ACHN (cell line): ENCODE results near the gene MAP2K6.
A peak's percentile ranks its signal among the peaks of the same experiment; 100 is the strongest.

Source experiments
- DNase-seq: peaks from one replicate; pipeline ENCODE4 v3.0.0-alpha.2; 2015
- in situ Hi-C: cut with HindIII; loops from 2 replicates; pipeline ENCODE4 v1.10.0; 2017; ENCODE audit warnings: low sequenced_read_pairs, low pct_ligation_motif_present, low pct_unique_long_range_greater_than_20kb

Gene MAP2K6

DNA sequence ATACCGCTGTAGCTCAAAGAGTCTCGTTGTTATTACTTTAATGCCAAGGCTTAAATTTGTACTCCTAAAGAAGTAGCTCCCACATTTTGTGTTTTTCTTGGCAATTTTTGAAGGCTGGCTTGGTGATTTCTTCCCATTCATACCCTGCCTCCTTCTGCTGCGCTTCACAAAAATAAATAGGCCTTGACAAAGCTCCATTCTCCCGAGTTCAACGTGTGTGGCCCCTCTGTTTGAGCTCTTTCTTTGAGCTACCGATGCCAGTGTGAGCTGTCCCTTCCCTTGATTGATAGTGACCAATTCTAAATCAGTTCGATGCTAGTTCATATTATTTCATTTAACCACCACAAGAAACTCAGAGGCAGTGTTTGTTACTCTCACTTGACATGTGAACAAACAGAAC, 96.8 kb downstream of the MAP2K6 start:
- in situ Hi-C loops: no loop called here
- no peak for DNase-seq

GRCh38 chr17:69512946-69513345, 98.4 kb downstream of the MAP2K6 start:
- in situ Hi-C loops: no loop called here
- no peak for DNase-seq

DNA sequence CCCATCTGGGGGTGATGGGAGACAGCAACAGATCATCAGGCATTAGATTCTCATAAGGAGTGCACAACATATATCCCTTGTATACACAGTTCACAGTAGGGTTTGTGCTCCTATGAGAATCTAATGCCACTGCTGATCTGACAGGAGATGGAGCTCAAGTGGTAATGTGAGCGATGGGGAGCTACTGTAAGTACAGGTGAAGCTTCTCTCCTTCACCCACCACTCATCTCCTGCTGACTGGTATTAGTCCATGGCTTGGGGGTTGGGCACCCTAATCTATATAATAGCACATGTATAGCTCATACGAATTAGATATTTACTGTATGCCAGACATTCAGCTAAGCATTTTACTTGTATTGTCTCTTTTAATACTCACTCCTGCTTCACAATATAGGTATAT, 101.7 kb downstream of the MAP2K6 start:
- in situ Hi-C loops: no loop called here
- no peak for DNase-seq

DNA sequence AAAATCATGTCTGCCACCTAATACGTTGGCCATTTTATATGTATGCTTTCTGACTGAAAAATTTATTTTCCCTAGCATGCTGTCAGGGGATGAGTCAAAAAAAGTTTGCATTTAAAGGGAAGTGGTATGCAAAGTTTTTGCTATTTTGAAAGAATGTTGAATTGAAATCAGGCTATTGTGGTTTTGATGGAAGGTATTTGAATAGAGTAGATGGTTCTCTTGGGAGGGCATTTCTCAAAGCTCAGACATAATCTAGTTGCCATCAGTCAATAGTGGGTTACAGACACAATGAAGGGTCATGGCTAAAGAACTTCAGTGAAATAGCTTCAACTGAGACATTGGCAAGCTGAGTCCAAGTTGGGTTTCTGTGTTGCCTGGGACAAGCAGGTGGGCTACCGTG, 102.4 kb downstream of the MAP2K6 start:
- no peak for DNase-seq
- in situ Hi-C loops: no loop called here

DNA sequence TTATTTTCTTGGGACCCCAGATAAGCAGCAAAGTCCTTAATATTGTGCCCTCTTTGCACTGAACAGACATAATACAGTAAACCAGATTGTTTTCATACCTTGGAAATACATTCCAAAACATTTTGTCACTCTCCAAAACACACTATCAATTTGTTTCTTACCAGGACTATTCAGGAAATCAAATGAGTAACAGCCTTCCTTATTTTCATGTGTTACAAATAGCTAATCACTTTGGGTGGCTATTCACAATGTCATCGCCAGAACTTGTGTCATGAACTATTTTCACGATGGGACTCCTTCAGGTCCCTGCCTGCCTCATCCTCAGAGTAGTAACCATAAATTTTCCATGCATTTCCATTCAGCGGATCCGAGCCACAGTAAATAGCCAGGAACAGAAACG, 104.5 kb downstream of the MAP2K6 start:
- no peak for DNase-seq
- in situ Hi-C loops: no loop called here

- peak; percentile 62 for DNase-seq
- in situ Hi-C loops: no loop called here
Measured at GRCh38 chr17:69523244-69523861, 108.9 kb downstream of the MAP2K6 start.

GRCh38 chr17:69524854-69525253, 110.4 kb downstream of the MAP2K6 start:
- DNase-seq: peak; percentile 12
- in situ Hi-C loops: no loop called here

DNA sequence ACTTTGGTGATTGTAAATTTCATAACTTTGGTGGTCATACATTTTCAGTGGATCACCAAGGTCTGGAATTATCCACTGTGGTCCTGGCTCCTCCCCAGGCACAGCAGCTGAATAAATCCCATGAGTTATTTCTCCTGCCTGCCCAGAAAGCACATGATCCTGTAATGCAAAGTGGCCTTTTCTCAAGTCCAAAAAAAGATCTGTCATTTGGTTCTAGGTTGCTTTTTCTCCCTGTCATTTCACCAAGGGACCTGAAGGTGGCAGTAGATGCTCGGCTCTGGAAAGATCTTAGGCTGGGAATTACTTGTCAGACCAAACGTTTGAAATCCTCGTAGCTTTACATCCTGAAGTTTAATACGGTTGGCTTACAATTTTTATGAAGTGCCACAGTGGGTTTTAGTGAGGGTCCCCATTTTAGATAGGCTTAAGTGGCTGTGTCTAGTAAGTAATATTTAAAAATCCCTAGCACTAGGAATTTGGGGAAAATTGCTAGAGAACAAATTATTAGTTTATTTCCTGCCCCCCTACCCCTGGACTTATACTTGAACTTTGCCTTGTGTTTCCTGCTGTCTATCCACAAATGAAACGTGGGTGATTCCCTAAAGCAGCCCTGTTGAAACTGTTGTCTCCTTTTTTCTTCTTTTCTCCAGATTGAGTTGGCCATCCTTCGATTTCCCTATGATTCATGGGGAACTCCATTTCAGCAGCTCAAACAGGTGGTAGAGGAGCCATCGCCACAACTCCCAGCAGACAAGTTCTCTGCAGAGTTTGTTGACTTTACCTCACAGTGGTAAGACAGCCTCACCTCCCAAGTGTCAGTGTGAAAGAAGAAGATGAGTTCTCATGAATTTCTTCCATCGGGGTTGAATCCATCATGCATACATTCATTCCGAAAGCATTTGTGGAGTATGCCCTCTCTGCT, 111.7 kb downstream of the MAP2K6 start:
- in situ Hi-C loops: no loop called here
- DNase-seq: peak; percentile 66

- DNase-seq: no peak
- in situ Hi-C loops: no loop called here
Measured at GRCh38 chr17:69528035-69528434, 113.5 kb downstream of the MAP2K6 start.

DNA sequence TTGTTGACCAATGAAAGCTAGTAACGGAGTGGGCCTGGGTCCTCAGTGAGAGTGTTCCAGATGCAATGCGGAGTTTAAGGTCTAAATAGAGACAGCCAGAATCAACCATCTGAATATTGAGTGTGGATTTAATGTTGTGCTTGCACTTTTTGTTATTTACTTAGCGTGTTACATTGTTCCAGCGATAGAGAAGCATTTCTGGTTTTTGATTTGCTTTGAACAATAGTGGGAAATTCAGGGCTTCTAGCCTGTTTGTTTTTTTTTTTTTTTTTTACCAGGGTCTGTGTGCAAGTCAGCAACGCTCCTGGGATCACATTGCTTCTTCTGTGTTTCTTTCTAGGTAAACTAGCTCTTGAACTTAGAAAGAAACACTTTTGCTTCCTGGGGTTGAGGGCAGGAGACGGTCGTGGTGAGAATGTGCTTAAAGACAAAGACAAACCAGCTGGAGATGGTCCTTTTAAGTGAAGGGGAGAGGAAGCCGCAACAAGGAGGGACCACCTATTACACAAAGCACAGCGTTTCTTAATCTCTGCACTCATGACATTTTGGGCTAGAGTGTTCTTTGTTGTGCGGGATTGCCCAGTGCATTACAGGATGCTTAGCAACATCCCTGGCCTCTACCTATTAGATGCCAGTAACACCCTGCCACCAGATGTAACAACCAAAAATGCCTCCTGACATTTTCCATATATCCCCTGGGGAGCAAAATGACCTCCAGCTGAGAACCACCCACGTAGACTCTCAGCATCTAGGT, 119.2 kb downstream of the MAP2K6 start:
- no peak for DNase-seq
- in situ Hi-C loops: no loop called here

GRCh38 chr17:69534235-69534621, 119.7 kb downstream of the MAP2K6 start:
- DNase-seq: no peak
- in situ Hi-C loops: no loop called here

GRCh38 chr17:69535016-69535570, 120.6 kb downstream of the MAP2K6 start:
- no peak for DNase-seq
- in situ Hi-C loops: no loop called here

DNA sequence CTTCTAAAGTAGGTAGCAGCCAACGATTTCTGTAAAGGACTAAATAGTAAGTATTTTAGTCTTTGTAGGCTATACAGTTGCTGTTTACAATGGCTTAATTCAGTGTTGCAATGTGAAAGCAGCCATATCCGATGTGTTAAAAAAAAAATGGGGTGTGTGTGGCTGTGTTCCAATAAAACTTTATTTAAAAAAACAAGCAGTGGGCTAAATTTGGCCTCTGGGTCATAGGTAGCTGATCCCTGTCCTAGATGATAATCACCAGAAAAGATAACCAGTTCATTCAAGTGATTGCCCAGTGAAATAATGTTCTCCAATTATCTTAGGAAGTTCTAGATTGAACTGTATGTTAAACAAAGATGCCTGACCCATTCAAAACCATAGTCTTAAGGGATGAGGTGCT, 124.3 kb downstream of the MAP2K6 start:
- in situ Hi-C loops: no loop called here
- no peak for DNase-seq

DNA sequence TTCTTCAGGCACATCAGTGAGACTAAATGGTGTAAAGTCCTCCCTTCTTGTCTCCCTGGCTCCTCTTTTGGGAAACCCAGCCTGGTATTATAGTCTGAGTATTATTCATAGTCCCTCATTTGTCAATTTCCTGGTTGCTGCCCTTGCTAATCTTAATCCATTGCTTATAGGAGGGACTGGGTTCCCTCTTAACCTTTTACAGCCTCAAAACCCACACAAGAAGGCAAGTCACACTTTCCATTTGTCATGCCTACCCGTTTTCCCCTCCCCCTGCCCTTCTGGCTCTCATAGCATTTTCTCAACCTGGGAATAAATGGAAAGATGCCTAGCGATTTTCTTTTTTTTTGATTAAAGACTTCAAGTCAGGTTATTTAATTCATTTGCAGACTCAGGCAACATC, 124.8 kb downstream of the MAP2K6 start:
- no peak for DNase-seq
- in situ Hi-C loops: no loop called here

DNA sequence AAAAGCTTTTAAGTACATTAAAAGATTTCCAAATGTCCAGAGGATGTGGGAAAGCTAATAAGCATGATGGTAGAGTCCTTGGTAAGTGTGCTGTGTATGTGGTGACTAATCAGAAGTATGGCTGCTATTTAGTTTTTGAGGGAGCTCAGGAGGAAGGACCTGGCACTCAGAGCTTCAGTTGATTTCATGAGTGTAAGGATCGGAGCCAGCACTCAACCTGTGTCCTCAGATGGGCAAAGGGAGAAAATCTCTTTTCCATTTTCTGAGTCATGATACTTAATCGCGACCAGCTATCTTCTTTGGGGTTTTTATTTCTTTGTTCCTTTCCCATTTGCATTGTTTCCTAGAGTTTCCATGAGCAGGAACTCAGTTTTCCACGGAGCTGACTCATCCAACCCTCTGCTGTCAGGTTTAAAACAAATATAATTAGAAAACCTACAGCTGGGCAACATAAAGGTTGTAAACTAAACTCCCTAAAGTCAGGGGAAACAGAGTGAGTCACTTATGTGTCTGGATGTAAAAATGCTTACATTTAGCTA, 125.4 kb downstream of the MAP2K6 start:
- DNase-seq: no peak
- in situ Hi-C loops: no loop called here

DNA sequence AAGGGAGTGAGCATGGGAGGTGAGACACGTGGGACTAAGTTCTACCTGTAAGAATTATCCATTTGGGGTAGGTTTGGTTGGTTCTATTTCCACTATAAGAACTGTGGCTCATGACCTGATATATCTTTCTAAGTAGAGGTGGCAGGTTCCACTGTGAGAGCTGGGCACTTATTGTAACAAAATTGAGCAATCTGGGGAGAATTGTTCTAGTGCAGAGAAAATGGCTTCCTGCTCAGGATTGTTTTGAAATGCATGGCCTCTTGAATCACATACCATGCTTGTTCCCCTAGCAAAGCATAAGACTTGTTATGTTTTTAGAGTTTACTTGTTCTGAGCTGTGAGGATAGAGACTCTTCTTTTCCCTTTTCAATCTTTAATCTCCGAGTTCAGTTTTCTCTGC, 125.9 kb downstream of the MAP2K6 start:
- no peak for DNase-seq
- in situ Hi-C loops: no loop called here

GRCh38 chr17:69547230-69547629, 132.7 kb downstream of the MAP2K6 start:
- no peak for DNase-seq
- in situ Hi-C loops: no loop called here

- in situ Hi-C loops: no loop called here
- DNase-seq: no peak
Measured at GRCh38 chr17:69547947-69548346, 133.4 kb downstream of the MAP2K6 start.
